Adrenal gland (tissue), 19 donors: ENCODE results near the gene ULBP3. TPM values are rescaled to one million over a fixed set of nuclear protein-coding genes. Genes with fewer than 3 reads are reported as not detected.

Source experiments
- DNase-seq, 7 donors: peaks; one replicate each; pipeline ENCODE4 v3.0.0-alpha.2; 2019 to 2020
- H3K27ac ChIP-seq, 5 donors: fragments of 200-600 bp; sonication (generic) in 4 of 5; 1 replicate in 3 of 5; 2 replicates in 2 of 5; pipeline versions ENCODE4 v1.5.1 to v1.8.0; 2016 to 2020; ENCODE audit warnings: mild to moderate bottlenecking in 1 of 5
- H3K27me3 ChIP-seq: fragments of 200-600 bp; 2 replicates; pipeline ENCODE4 v1.8.0; 2021
- H3K36me3 ChIP-seq, 2 donors: fragments of 200-600 bp; replicated peaks in 1 of 2; 1 replicate in 1 of 2; 2 replicates in 1 of 2; pipeline versions ENCODE4 v1.5.1 to v1.8.0; 2018 to 2022
- H3K4me1 ChIP-seq, 2 donors: fragments of 200-600 bp; replicated peaks in 1 of 2; 1 replicate in 1 of 2; 2 replicates in 1 of 2; pipeline versions ENCODE4 v1.5.1 to v1.8.0; 2018 to 2021
- H3K4me3 ChIP-seq, 4 donors: fragments of 200-600 bp; sonication (generic) in 3 of 4; one replicate each; pipeline ENCODE4 v1.5.1; 2016 to 2018
- H3K9me3 ChIP-seq, 3 donors: fragments of 200-600 bp; sonication (generic) in 1 of 3; replicated peaks in 1 of 3; 1 replicate in 2 of 3; 2 replicates in 1 of 3; pipeline versions ENCODE4 v1.5.1 to v1.8.0; 2016 to 2021
- CTCF ChIP-seq, 6 experiments: fragments of 450-650 bp in 4 of 6; fragments of 200-600 bp in 2 of 6; sonication (generic) in 1 of 6; IDR thresholded peaks; 1 replicate in 5 of 6; 2 replicates in 1 of 6; pipeline versions ENCODE4 v1.5.1 to v1.8.0; 2016 to 2021; ENCODE audit warnings: antibody characterized with exemption in 6 of 6, mild to moderate bottlenecking in 2 of 6, moderate library complexity in 1 of 6
- POLR2A ChIP-seq, 2 donors: fragments of 450-650 bp; IDR thresholded peaks; one replicate each; pipeline ENCODE4 v1.6.1; 2017; ENCODE audit warnings: antibody characterized with exemption in 2 of 2, mild to moderate bottlenecking in 2 of 2, moderate library complexity in 1 of 2
- WGBS, 4 donors: extraction: QIAGEN DNeasy Blood & Tissue Kit in 2 of 4; methylation state at CpG; one replicate each; pipeline versions ENCODE4 v1.1.5 to v1.1.7; 2013 to 2017; 5-methylcytosine and 5-hydroxymethylcytosine counted together
- intact Hi-C, 2 donors: fragments of 100-400 bp; cut with DNase I; formaldehyde crosslinking; loops; one replicate each; pipeline versions ENCODE4 v1.14.1 to v1.15.0; 2022 to 2023
- long read RNA-seq, 10 donors: library from polyadenylated mRNA in 3 of 10; unstranded in 2 of 10; stranded (forward) in 1 of 10; transcript quantifications; one replicate each; pipeline ENCODE4 v2.0.0 and lab custom pipeline, GENCODE V29; 2021 to 2026
- polyA plus RNA-seq, 3 donors: library from polyadenylated mRNA; stranded (reverse); fragments of 200-250 nt in 2 of 3; fragments of 350-450 nt in 1 of 3; fragmentation: Illumina TruSeq in 1 of 3; extraction: RNeasy Lipid Tissue Mini Kit (QIAGEN cat#74804) in 1 of 3; gene quantifications; one replicate each; pipeline ENCODE4 v1.2.3, GENCODE V29; 2013 to 2014
- total RNA-seq, 9 donors: library from RNA; depleted of rRNA in 4 of 9; stranded (reverse); fragments of >200 nt in 4 of 9; fragments of 120-200 nt in 1 of 9; fragmentation: NEBNext Ultra II Directional in 1 of 9; extraction: Animal tissue kit (Norgen Biotek cat#: 25700) in 1 of 9; gene quantifications; one replicate each; pipeline versions ENCODE4 v1.1.0 to v1.2.4, GENCODE V29; 2013 to 2023
- donor health status: healthy with polysubstance abuse.
- donor health status: Bipolar disorder and iron deficiency.
- donor health status: DM: yes; HTN: yes; CAD: no.
- donor health status: DM: no; HTN: no; CAD: no.
- donor health status: DM: no; HTN: no; CAD: no.
- donor health status: DM: yes; HTN: yes; CAD: no.

Gene ULBP3
- total RNA-seq = 10 to 100 TPM in 2 of 9 donors, 1 to 10 TPM in 7; 2.5 to 15.6 (median 5.7) TPM
- 1 to 10 TPM in 2 of 3 donors, under 1 TPM in 1; 0.17 to 8.6 (median 1.0) TPM for polyA plus RNA-seq
- long read RNA-seq, donor 1, partial matches to known transcripts = 0 of 3 reads
- long read RNA-seq, donor 1, other reads (novel, unspliced or antisense) = 0 of 3 reads
- long read RNA-seq, donor 2 = 0 reads
- long read RNA-seq, donor 3 = 0 reads
- long read RNA-seq, donor 4, partial matches to known transcripts = 0 of 1 reads
- long read RNA-seq, donor 4, other reads (novel, unspliced or antisense) = 0 of 1 reads
- long read RNA-seq, donor 5 = 0 reads
- long read RNA-seq, donor 6 = 0 reads
- long read RNA-seq, donor 7, partial matches to known transcripts = 0 of 1 reads
- long read RNA-seq, donor 7, other reads (novel, unspliced or antisense) = 0 of 1 reads
- long read RNA-seq, donor 8, partial matches to known transcripts = 0 of 1 reads
- long read RNA-seq, donor 8, other reads (novel, unspliced or antisense) = 0 of 1 reads
- long read RNA-seq, donor 9, partial matches to known transcripts = 0 of 1 reads
- long read RNA-seq, donor 9, other reads (novel, unspliced or antisense) = 0 of 1 reads
- long read RNA-seq, donor 10 = 0 reads

DNA sequence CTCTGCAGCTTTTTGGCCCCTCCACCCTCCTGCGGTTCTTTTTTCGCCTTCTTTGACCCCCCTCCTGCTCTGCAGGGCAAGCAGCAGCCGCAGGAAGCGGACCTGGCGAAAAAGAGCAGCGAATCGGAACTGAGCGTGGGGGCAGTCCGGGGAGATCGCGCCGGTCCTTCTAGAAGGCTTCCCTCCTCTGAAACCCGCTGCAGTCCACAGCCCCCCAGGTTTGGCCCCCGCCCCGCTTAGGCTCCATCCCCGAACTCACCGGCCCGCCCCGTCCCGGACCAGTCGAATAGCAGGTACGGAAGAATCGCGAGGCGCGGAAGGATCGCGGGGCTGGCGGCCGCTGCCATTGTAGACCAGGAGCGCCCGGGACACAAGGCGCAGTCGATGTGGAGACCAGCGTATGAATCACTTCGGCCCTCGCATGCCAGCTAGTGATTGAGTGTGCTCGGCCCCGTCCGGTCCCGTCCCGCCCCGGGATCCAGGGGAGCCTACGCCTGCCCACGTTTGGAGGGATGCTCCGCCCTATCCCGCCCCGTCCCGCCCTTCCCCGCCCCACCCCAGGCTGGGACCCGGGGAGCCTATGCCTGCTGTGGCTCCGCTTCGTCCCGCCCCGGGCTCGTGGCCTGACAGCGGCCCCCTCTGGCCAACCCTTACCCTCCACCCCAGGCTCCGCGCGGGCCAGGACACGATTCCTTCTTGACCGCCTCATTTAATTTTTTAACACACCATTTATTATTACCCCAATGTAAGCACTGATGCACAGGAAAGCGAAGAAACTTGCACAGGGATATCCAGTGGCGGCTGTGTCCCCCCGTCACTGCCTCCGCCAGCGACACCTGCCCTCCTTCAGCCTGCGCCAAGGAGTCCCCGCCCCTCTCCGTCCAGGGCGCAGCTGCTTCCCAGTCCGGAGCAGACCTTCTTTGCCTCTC is at the start of gene ULBP3:
TSS of gene ULBP3 (minus strand) at position 402 of the 929 bp plus-strand sequence. CDS start at position 347, 55 bp downstream.
- no peaks in the 10 kb centered on the region for H3K36me3 ChIP-seq
- no peaks in the 10 kb centered on the region for H3K9me3 ChIP-seq
- 3 to 21% (median 6%) methylated on average over 14 to 71 of the region's 72 CpGs for WGBS, 4 donors
- intact Hi-C loops = no loop called here
- peak; percentile 36 to 84 for TF ChIP-seq POLR2A (IDR thresholded peaks at IDR 0.05)
- TF ChIP-seq CTCF (IDR thresholded peaks at IDR 0.05) = peak; percentile 32 to 61 (median 48)
- H3K4me3 ChIP-seq = peak within 1 kb of the TSS; percentile 58 to 74 (median 68)
- peak; percentile 93 to 96 (median 95) for DNase-seq
- H3K27me3 ChIP-seq = no peaks in the 10 kb centered on the region
- H3K4me1 ChIP-seq = peaks cover 0 to 6% of the 10 kb centered on the region in 2 donors
- H3K27ac ChIP-seq = peak within 1 kb of the TSS in 4 of 5 donors; percentile 32 to 80 (median 64)

DNA sequence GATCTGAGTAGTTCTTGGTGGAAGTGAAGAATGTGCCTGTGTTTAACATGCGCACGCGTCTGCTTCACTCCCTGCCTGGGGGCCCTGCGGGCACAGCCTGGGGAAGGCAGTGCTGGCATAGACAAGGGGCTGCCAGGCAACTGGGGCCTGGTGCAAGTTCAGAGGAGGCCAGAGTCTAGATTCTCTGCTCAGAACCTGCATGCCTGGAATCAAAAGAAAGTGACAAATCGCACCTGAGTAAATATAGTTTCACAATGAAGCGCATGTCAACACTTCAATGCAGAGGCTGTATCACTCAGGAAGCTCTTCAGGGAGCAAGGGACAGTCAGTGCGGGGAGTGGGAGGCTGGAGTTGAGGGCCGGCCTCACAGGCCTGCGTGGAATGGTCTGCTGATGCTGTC is 49.7 kb upstream of the ULBP3 start:
- no peak for DNase-seq
- no peak overlapping the region for H3K4me3 ChIP-seq
- H3K9me3 ChIP-seq = no peaks in the 10 kb centered on the region
- H3K36me3 ChIP-seq = no peaks in the 10 kb centered on the region
- 91 to 92% (median 91%) methylated on average over 6 to 9 of the region's 9 CpGs for WGBS, 4 donors
- H3K27me3 ChIP-seq = no peaks in the 10 kb centered on the region
- no peak for TF ChIP-seq CTCF (IDR thresholded peaks at IDR 0.05)
- TF ChIP-seq POLR2A (IDR thresholded peaks at IDR 0.05) = no peak
- intact Hi-C loops = no loop called here
- H3K4me1 ChIP-seq = no peaks in the 10 kb centered on the region
- no peak overlapping the region for H3K27ac ChIP-seq

GRCh38 chr6:150118203-150118602 is 49.3 kb upstream of the ULBP3 start:
- no peak for DNase-seq
- no peaks in the 10 kb centered on the region for H3K36me3 ChIP-seq
- intact Hi-C loops = no loop called here
- 74 to 88% (median 83%) methylated on average over 6 of the region's 6 CpGs for WGBS, 4 donors
- no peak overlapping the region for H3K27ac ChIP-seq
- H3K27me3 ChIP-seq = no peaks in the 10 kb centered on the region
- TF ChIP-seq CTCF (IDR thresholded peaks at IDR 0.05) (no peak), POLR2A (IDR thresholded peaks at IDR 0.05) (no peak)
- no peaks in the 10 kb centered on the region for H3K4me1 ChIP-seq
- H3K9me3 ChIP-seq = no peaks in the 10 kb centered on the region
- H3K4me3 ChIP-seq = no peak overlapping the region
